CD4-positive, alpha-beta memory T cell (primary cell): Measurements from ENCODE around the gene ESM1. TPM values are rescaled to one million over a fixed set of nuclear protein-coding genes. Genes with fewer than 3 reads are reported as not detected.
A peak's percentile ranks its signal among the peaks of the same experiment; 100 is the strongest.
"Not testable (repeated sequence)": the region's sequence is repeated elsewhere in the genome, so short reads cannot be mapped to it uniquely, and the experiment has no call there.

Experiments used
- CTCF ChIA-PET: fragments of 350-600 bp; sonication (Branson Sonifier 250); formaldehyde crosslinking; loops from one replicate; lab custom pipeline; 2021; ENCODE audit warnings: inconsistent platforms; ENCODE audit not compliant: partially characterized antibody; lab: Charles Lee
- POLR2A ChIA-PET: fragments of 350-600 bp; sonication (Branson Sonifier 250); formaldehyde crosslinking; loops from one replicate; lab custom pipeline; 2021; ENCODE audit not compliant: partially characterized antibody; lab: Charles Lee
- DNase-seq, 5 donors: peaks; one replicate each; pipeline versions ENCODE4 v3.0.0 to v3.0.0-alpha.2; 2020 to 2022; ENCODE audit warnings: mixed read lengths in 1 of 5
- H3K27ac ChIP-seq: one replicate; pipeline ENCODE4 v1.7.0; 2013; ENCODE audit warnings: low read depth, low read length
- H3K27me3 ChIP-seq: 2 replicates; pipeline ENCODE4 v1.7.0; 2013; ENCODE audit warnings: mild to moderate bottlenecking, low read length, moderate library complexity; ENCODE audit not compliant: insufficient read depth
- H3K36me3 ChIP-seq: 2 replicates; pipeline ENCODE4 v1.7.0; 2013; ENCODE audit warnings: mild to moderate bottlenecking, low read length, moderate library complexity; ENCODE audit not compliant: insufficient read depth
- H3K4me1 ChIP-seq: 2 replicates; pipeline ENCODE4 v1.7.0; 2013; ENCODE audit warnings: mild to moderate bottlenecking, low read length, moderate library complexity; ENCODE audit not compliant: insufficient read depth
- H3K4me3 ChIP-seq, 2 donors: one replicate each; pipeline ENCODE4 v1.7.0; 2013; ENCODE audit warnings: low read length in 2 of 2, mild to moderate bottlenecking in 1 of 2
- H3K9me3 ChIP-seq, 2 donors: one replicate each; pipeline ENCODE4 v1.7.0; 2013; ENCODE audit warnings: low read length in 2 of 2, control low read depth in 1 of 2; ENCODE audit not compliant: control insufficient read depth in 1 of 2
- H3K27ac Mint-ChIP-seq, 7 donors: one replicate each; pipeline ENCODE4 v1.8.0; 2020 to 2021; ENCODE audit warnings: mixed read lengths in 7 of 7, mild to moderate bottlenecking in 6 of 7, inconsistent platforms in 3 of 7, moderate library complexity in 3 of 7
- H3K27me3 Mint-ChIP-seq, 2 donors: one replicate each; pipeline ENCODE4 v1.8.0; 2020 to 2021; ENCODE audit warnings: mixed read lengths in 2 of 2
- H3K36me3 Mint-ChIP-seq, 2 donors: one replicate each; pipeline ENCODE4 v1.8.0; 2020 to 2021; ENCODE audit warnings: mixed read lengths in 2 of 2, inconsistent platforms in 1 of 2, mild to moderate bottlenecking in 1 of 2
- H3K4me1 Mint-ChIP-seq, 4 donors: one replicate each; pipeline ENCODE4 v1.8.0; 2020 to 2021; ENCODE audit warnings: mixed read lengths in 4 of 4, mild to moderate bottlenecking in 1 of 4
- H3K4me3 Mint-ChIP-seq, 8 donors: one replicate each; pipeline ENCODE4 v1.8.0; 2020 to 2021; ENCODE audit warnings: mixed read lengths in 8 of 8, mild to moderate bottlenecking in 7 of 8, moderate library complexity in 6 of 8, inconsistent platforms in 3 of 8
- H3K9me3 Mint-ChIP-seq, 8 donors: one replicate each; pipeline ENCODE4 v1.8.0; 2020 to 2021; ENCODE audit warnings: mixed read lengths in 8 of 8, mild to moderate bottlenecking in 5 of 8, inconsistent platforms in 3 of 8, moderate library complexity in 1 of 8
- intact Hi-C: fragments of 100-400 bp; cut with micrococcal nuclease; formaldehyde crosslinking; loops from one replicate; pipeline ENCODE4 v1.15.1; 2023
- polyA plus RNA-seq, 2 donors: library from polyadenylated mRNA; unstranded; fragments of 300-500 nt; fragmentation: Illumina TruSeq; gene quantifications; one replicate each; pipeline ENCODE4 v1.2.3, GENCODE V29; 2021
- total RNA-seq, 2 experiments: library from RNA; stranded (reverse); gene quantifications; one replicate each; pipeline ENCODE4 v1.2.3, GENCODE V29; 2021

The ESM1 gene
- total and polyA plus RNA-seq, 4 experiments from 2014 or later: 0.99 to 1.5 (median 1.1) TPM

- no peaks in the 10 kb centered on the region for H3K36me3 Mint-ChIP-seq
- no peaks in the 10 kb centered on the region for H3K36me3 ChIP-seq
- H3K4me1 Mint-ChIP-seq: peaks cover 41 to 76% (median 61%) of the 10 kb centered on the region in 4 donors
- H3K4me3 Mint-ChIP-seq: peak overlapping the region in 7 of 8 donors; percentile 7 to 63 (median 45)
- ChIA-PET POLR2A (interaction anchor here (0.6 to 4.2 kb wide), 14 partner anchors 11 to 78 kb away, joined by 3 to 52 read pairs (median 4); no protein-coding TSS in a partner anchor), CTCF (interaction anchor here (0.8 to 3.6 kb wide), 9 partner anchors 8 to 124 kb away, joined by 3 to 27 read pairs (median 3); no protein-coding TSS in a partner anchor)
- H3K9me3 ChIP-seq: no peaks in the 10 kb centered on the region
- H3K27me3 Mint-ChIP-seq: no peaks in the 10 kb centered on the region
- H3K4me1 ChIP-seq: peaks cover 56% of the 10 kb centered on the region
- H3K27ac Mint-ChIP-seq: peak overlapping the region; percentile 4 to 83 (median 60)
- peak in 4 of 5 donors; percentile 23 to 40 (median 24) for DNase-seq
- intact Hi-C loops: loop anchor here (5.0 kb wide), 1 partner anchor 80 kb away; the partner anchor contains the start of gene GZMA
- H3K4me3 ChIP-seq: no peak overlapping the region
- H3K27ac ChIP-seq: no peak overlapping the region
- H3K27me3 ChIP-seq: no peaks in the 10 kb centered on the region
- peaks cover 0 to 3% (median 0%) of the 10 kb centered on the region in 8 donors for H3K9me3 Mint-ChIP-seq
Observed at GRCh38 chr5:55022450-55022849, 37.1 kb upstream of the ESM1 start.

- Mint-ChIP-seq H3K9me3 (peaks cover 0 to 10% (median 0%) of the 10 kb centered on the region in 8 donors), H3K27ac (peak overlapping the region in 4 of 7 donors; percentile 75 to 92 (median 82)), H3K4me1 (peaks cover 35 to 69% (median 54%) of the 10 kb centered on the region in 4 donors), H3K4me3 (peak overlapping the region in 7 of 8 donors; percentile 7 to 71 (median 46)), H3K27me3 (no peaks in the 10 kb centered on the region), H3K36me3 (no peaks in the 10 kb centered on the region)
- no peak overlapping the region for H3K4me3 ChIP-seq
- peaks cover 50% of the 10 kb centered on the region for H3K4me1 ChIP-seq
- CTCF ChIA-PET: interaction anchor here (0.8 to 3.6 kb wide), 10 partner anchors 9 to 124 kb away, joined by 3 to 27 read pairs (median 3); no protein-coding TSS in a partner anchor
- H3K36me3 ChIP-seq: no peaks in the 10 kb centered on the region
- H3K9me3 ChIP-seq: no peaks in the 10 kb centered on the region
- DNase-seq: no peak
- intact Hi-C loops: loop anchor here (5.0 kb wide), 1 partner anchor 80 kb away; the partner anchor contains the start of gene GZMA
- POLR2A ChIA-PET: interaction anchor here (0.9 to 4.2 kb wide), 12 partner anchors 10 to 79 kb away, joined by 3 to 52 read pairs (median 4); no protein-coding TSS in a partner anchor
- no peaks in the 10 kb centered on the region for H3K27me3 ChIP-seq
- H3K27ac ChIP-seq: no peak overlapping the region
Observed at GRCh38 chr5:55021821-55022220, 36.4 kb upstream of the ESM1 start.

- H3K36me3 ChIP-seq: no peaks in the 10 kb centered on the region
- Mint-ChIP-seq H3K27me3 (no peaks in the 10 kb centered on the region), H3K9me3 (peaks cover 0 to 12% (median under 1%) of the 10 kb centered on the region in 8 donors), H3K36me3 (no peaks in the 10 kb centered on the region), H3K4me1 (peaks cover 31 to 65% (median 50%) of the 10 kb centered on the region in 4 donors), H3K4me3 (peak overlapping the region in 6 of 8 donors; percentile 3 to 71 (median 46)), H3K27ac (peak overlapping the region in 6 of 7 donors; percentile 49 to 92 (median 77))
- ChIA-PET POLR2A (interaction anchor here (0.8 to 4.2 kb wide), 6 partner anchors 10 to 83 kb away, joined by 3 to 52 read pairs (median 3); no protein-coding TSS in a partner anchor), CTCF (interaction anchor here (0.8 to 3.6 kb wide), 5 partner anchors 15 to 113 kb away, joined by 3 to 27 read pairs (median 10); no protein-coding TSS in a partner anchor)
- no peak overlapping the region for H3K4me3 ChIP-seq
- peaks cover 46% of the 10 kb centered on the region for H3K4me1 ChIP-seq
- no peak for DNase-seq
- H3K27ac ChIP-seq: no peak overlapping the region
- intact Hi-C loops: loop anchor here (5.0 kb wide), 1 partner anchor 81 kb away; the partner anchor contains the start of gene GZMA
- no peaks in the 10 kb centered on the region for H3K9me3 ChIP-seq
- no peaks in the 10 kb centered on the region for H3K27me3 ChIP-seq
Observed at GRCh38 chr5:55021410-55021809, 36.0 kb upstream of the ESM1 start.

- H3K27me3 Mint-ChIP-seq, intact Hi-C loops, H3K36me3 ChIP-seq, DNase-seq, H3K4me3 ChIP-seq, H3K27ac Mint-ChIP-seq, H3K27ac ChIP-seq, H3K9me3 ChIP-seq, H3K27me3 ChIP-seq: not testable (repeated sequence)
- peaks cover 2 to 32% (median 17%) of the 10 kb centered on the region in 8 donors for H3K9me3 Mint-ChIP-seq
- peaks cover 19 to 48% (median 29%) of the 10 kb centered on the region in 4 donors for H3K4me1 Mint-ChIP-seq
- ChIA-PET POLR2A (interaction anchor here (1.1 kb wide), 1 partner anchor 12 kb away, joined by 3 read pairs; no protein-coding TSS in a partner anchor), CTCF (interaction anchor here (0.6 kb wide), 1 partner anchor 152 kb away, joined by 3 read pairs; no protein-coding TSS in a partner anchor)
- H3K36me3 Mint-ChIP-seq: peaks cover 7 to 18% of the 10 kb centered on the region in 2 donors
- peak overlapping the region in 1 of 8 donors; percentile 7 for H3K4me3 Mint-ChIP-seq
- peaks cover 19% of the 10 kb centered on the region for H3K4me1 ChIP-seq
Observed at GRCh38 chr5:55010149-55010548, 24.8 kb upstream of the ESM1 start.

- Histone ChIP-seq H3K4me3 (no peak overlapping the region), H3K27me3 (no peaks in the 10 kb centered on the region), H3K4me1 (peaks cover 51% of the 10 kb centered on the region), H3K36me3 (no peaks in the 10 kb centered on the region), H3K27ac (no peak overlapping the region), H3K9me3 (no peaks in the 10 kb centered on the region)
- Mint-ChIP-seq H3K27me3 (no peaks in the 10 kb centered on the region), H3K27ac (peak overlapping the region in 1 of 7 donors; percentile 11), H3K4me3 (peak overlapping the region in 2 of 8 donors; percentile 26 to 40), H3K9me3 (peaks cover 0 to 2% (median 0%) of the 10 kb centered on the region in 8 donors), H3K4me1 (peaks cover 43 to 81% (median 57%) of the 10 kb centered on the region in 4 donors), H3K36me3 (no peaks in the 10 kb centered on the region)
- intact Hi-C loops: loop anchor here (5.0 kb wide), 1 partner anchor 68 kb away; no protein-coding TSS in a partner anchor
- DNase-seq: no peak
- CTCF ChIA-PET: no interaction called here
- POLR2A ChIA-PET: no interaction called here
Observed at GRCh38 chr5:55004729-55005128, 19.3 kb upstream of the ESM1 start.

GRCh38 chr5:55003432-55004065, 18.2 kb upstream of the ESM1 start:
- H3K9me3 ChIP-seq: no peaks in the 10 kb centered on the region
- H3K27me3 ChIP-seq: no peaks in the 10 kb centered on the region
- peaks cover 0 to 2% (median 0%) of the 10 kb centered on the region in 8 donors for H3K9me3 Mint-ChIP-seq
- no peaks in the 10 kb centered on the region for H3K27me3 Mint-ChIP-seq
- ChIA-PET POLR2A (no interaction called here), CTCF (no interaction called here)
- H3K4me1 ChIP-seq: peaks cover 51% of the 10 kb centered on the region
- H3K27ac Mint-ChIP-seq: peak overlapping the region in 2 of 7 donors; percentile 22 to 57
- H3K4me3 Mint-ChIP-seq: no peak overlapping the region
- no peak overlapping the region for H3K4me3 ChIP-seq
- no peaks in the 10 kb centered on the region for H3K36me3 Mint-ChIP-seq
- no peaks in the 10 kb centered on the region for H3K36me3 ChIP-seq
- no peak overlapping the region for H3K27ac ChIP-seq
- DNase-seq: no peak
- intact Hi-C loops: loop anchor here (5.0 kb wide), 1 partner anchor 69 kb away; no protein-coding TSS in a partner anchor
- peaks cover 42 to 74% (median 59%) of the 10 kb centered on the region in 4 donors for H3K4me1 Mint-ChIP-seq
